Natural killer cell (primary cell): ENCODE measurements around the gene SH3PXD2A. TPM values are rescaled to one million over a fixed set of nuclear protein-coding genes. Genes with fewer than 3 reads are reported as not detected.

Experiments used
- ATAC-seq, 3 donors: fragments of 150-1000 bp in 2 of 3; fragments of 200-7000 bp in 1 of 3; cut with Tn5 transposase; 1 replicate in 1 of 3; 2 replicates in 2 of 3; pipeline ENCODE4 v1.10.0; 2021; ENCODE audit warnings: mild to moderate bottlenecking in 2 of 3, moderate library complexity in 2 of 3
- DNase-seq, 2 donors: peaks; one replicate each; pipeline versions ENCODE4 v3.0.0 to v3.0.0-alpha.2; 2013 to 2021; ENCODE audit warnings: mixed read lengths in 1 of 2
- H3K27ac ChIP-seq: one replicate; pipeline ENCODE4 v1.5.1; 2013; ENCODE audit warnings: mild to moderate bottlenecking, low read length
- H3K27me3 ChIP-seq: one replicate; pipeline ENCODE4 v1.6.1; 2013; ENCODE audit warnings: low read length; ENCODE audit not compliant: control insufficient read depth, insufficient read depth
- H3K36me3 ChIP-seq: one replicate; pipeline ENCODE4 v1.6.1; 2013; ENCODE audit warnings: low read length; ENCODE audit not compliant: control insufficient read depth, insufficient read depth
- H3K4me1 ChIP-seq: one replicate; pipeline ENCODE4 v1.6.1; 2013; ENCODE audit warnings: low read length; ENCODE audit not compliant: control insufficient read depth, insufficient read depth
- H3K4me3 ChIP-seq: one replicate; pipeline ENCODE4 v1.5.1; 2013; ENCODE audit warnings: low read length
- H3K9me3 ChIP-seq: one replicate; pipeline ENCODE4 v1.6.1; 2013; ENCODE audit warnings: low read length; ENCODE audit not compliant: control insufficient read depth, insufficient read depth
- H3K27ac Mint-ChIP-seq, 2 donors: one replicate each; pipeline ENCODE4 v1.8.0; 2022; ENCODE audit warnings: mild to moderate bottlenecking in 2 of 2, mixed read lengths in 2 of 2, moderate library complexity in 1 of 2
- H3K27me3 Mint-ChIP-seq, 2 donors: one replicate each; pipeline ENCODE4 v1.8.0; 2022; ENCODE audit warnings: low read depth in 2 of 2, mixed read lengths in 2 of 2
- H3K36me3 Mint-ChIP-seq: one replicate; pipeline ENCODE4 v1.8.0; 2022; ENCODE audit warnings: mixed read lengths
- H3K4me1 Mint-ChIP-seq, 2 donors: one replicate each; pipeline ENCODE4 v1.8.0; 2022; ENCODE audit warnings: mixed read lengths in 2 of 2
- H3K4me3 Mint-ChIP-seq: one replicate; pipeline ENCODE4 v1.8.0; 2022; ENCODE audit warnings: mild to moderate bottlenecking, moderate library complexity, mixed read lengths
- H3K9me3 Mint-ChIP-seq, 2 donors: one replicate each; pipeline ENCODE4 v1.8.0; 2022; ENCODE audit warnings: mixed read lengths in 2 of 2
- CTCF ChIP-seq: fragments of 200-600 bp; IDR thresholded peaks from one replicate; pipeline ENCODE4 v1.8.0; 2022; ENCODE audit warnings: antibody characterized with exemption
- WGBS: methylation state at CpG from one replicate; pipeline ENCODE4 v1.1.7; 2013; ENCODE audit warnings: missing lambda C conversion rate; ENCODE audit not compliant: insufficient coverage; 5-methylcytosine and 5-hydroxymethylcytosine counted together
- intact Hi-C: fragments of 100-400 bp; cut with micrococcal nuclease; formaldehyde crosslinking; loops from one replicate; pipeline ENCODE4 v1.14.2; 2022
- total RNA-seq, 4 donors: library from RNA; stranded (reverse); fragments of 120-200 nt in 1 of 4; gene quantifications; one replicate each; pipeline versions ENCODE4 v1.2.3 to v1.2.4, GENCODE V29; 2013 to 2022

SH3PXD2A gene
- total RNA-seq, 3 donors from 2014 or later (not counting 1 experiment from before 2014, with no cell fraction given), result 3.3 to 7.0 (median 4.9) TPM

- Mint-ChIP-seq H3K9me3 (no peaks in the 10 kb centered on the region), H3K27me3 (peaks cover 11 to 30% of the 10 kb centered on the region in 2 donors), H3K36me3 (no peaks in the 10 kb centered on the region), H3K27ac (no peak overlapping the region), H3K4me3 (no peak overlapping the region), H3K4me1 (peaks cover 5 to 8% of the 10 kb centered on the region in 2 donors)
- ATAC-seq, result no peak
- WGBS, result 91% methylated on average over 10 of the region's 10 CpGs
- no peak for TF ChIP-seq CTCF
- H3K9me3 ChIP-seq, result no peaks in the 10 kb centered on the region
- no peak overlapping the region for H3K27ac ChIP-seq
- H3K36me3 ChIP-seq, result no peaks in the 10 kb centered on the region
- intact Hi-C loops, result no loop called here
- no peak for DNase-seq
- H3K27me3 ChIP-seq, result peaks cover 3% of the 10 kb centered on the region
- H3K4me3 ChIP-seq, result no peak overlapping the region
- H3K4me1 ChIP-seq, result peaks cover 16% of the 10 kb centered on the region
These were observed 297.9 kb downstream of the SH3PXD2A start for GRCh38 chr10:103557455-103557854.

- Histone ChIP-seq H3K4me3 (no peak overlapping the region), H3K36me3 (no peaks in the 10 kb centered on the region), H3K27me3 (peaks cover 3% of the 10 kb centered on the region), H3K4me1 (peaks cover 16% of the 10 kb centered on the region), H3K9me3 (no peaks in the 10 kb centered on the region), H3K27ac (no peak overlapping the region)
- H3K9me3 Mint-ChIP-seq, result no peaks in the 10 kb centered on the region
- DNase-seq (no peak), ATAC-seq (no peak)
- H3K4me3 Mint-ChIP-seq, result peak overlapping the region; percentile 9
- 90% methylated on average over 12 of the region's 12 CpGs for WGBS
- H3K4me1 Mint-ChIP-seq, result peaks cover 5 to 8% of the 10 kb centered on the region in 2 donors
- H3K36me3 Mint-ChIP-seq, result no peaks in the 10 kb centered on the region
- intact Hi-C loops, result no loop called here
- H3K27ac Mint-ChIP-seq, result no peak overlapping the region
- peaks cover 15 to 33% of the 10 kb centered on the region in 2 donors for H3K27me3 Mint-ChIP-seq
- TF ChIP-seq CTCF, result no peak
These were observed 298.9 kb downstream of the SH3PXD2A start for GRCh38 chr10:103556383-103557007.

- no peaks in the 10 kb centered on the region for H3K36me3 ChIP-seq
- Mint-ChIP-seq H3K4me1 (peaks cover 5 to 8% of the 10 kb centered on the region in 2 donors), H3K27me3 (peaks cover 15 to 33% of the 10 kb centered on the region in 2 donors), H3K9me3 (no peaks in the 10 kb centered on the region), H3K4me3 (no peak overlapping the region), H3K36me3 (no peaks in the 10 kb centered on the region), H3K27ac (no peak overlapping the region)
- peaks cover 16% of the 10 kb centered on the region for H3K4me1 ChIP-seq
- 80% methylated on average over 11 of the region's 11 CpGs for WGBS
- intact Hi-C loops, result no loop called here
- H3K4me3 ChIP-seq, result no peak overlapping the region
- TF ChIP-seq CTCF, result no peak
- H3K9me3 ChIP-seq, result no peaks in the 10 kb centered on the region
- no peak for ATAC-seq
- no peak overlapping the region for H3K27ac ChIP-seq
- peaks cover 3% of the 10 kb centered on the region for H3K27me3 ChIP-seq
- DNase-seq, result no peak
These were observed 299.7 kb downstream of the SH3PXD2A start for GRCh38 chr10:103555712-103556111.

GRCh38 chr10:103555325-103555649 lies 300.1 kb downstream of the SH3PXD2A start:
- WGBS, result 3% methylated on average over 18 of the region's 18 CpGs
- no peak overlapping the region for H3K27ac Mint-ChIP-seq
- Histone ChIP-seq H3K27ac (no peak overlapping the region), H3K27me3 (peaks cover 3% of the 10 kb centered on the region), H3K4me3 (no peak overlapping the region), H3K36me3 (no peaks in the 10 kb centered on the region), H3K9me3 (no peaks in the 10 kb centered on the region), H3K4me1 (peaks cover 16% of the 10 kb centered on the region)
- H3K4me3 Mint-ChIP-seq, result no peak overlapping the region
- TF ChIP-seq CTCF, result no peak
- peaks cover 5 to 8% of the 10 kb centered on the region in 2 donors for H3K4me1 Mint-ChIP-seq
- no peak for DNase-seq
- peaks cover 15 to 33% of the 10 kb centered on the region in 2 donors for H3K27me3 Mint-ChIP-seq
- peak in 1 of 3 donors; percentile 50 for ATAC-seq
- intact Hi-C loops, result no loop called here
- no peaks in the 10 kb centered on the region for H3K36me3 Mint-ChIP-seq
- H3K9me3 Mint-ChIP-seq, result no peaks in the 10 kb centered on the region
